Ectodermal cell (in vitro differentiated cells): ENCODE measurements around the gene HCRTR1.

Source experiments
- H3K27ac ChIP-seq: 2 replicates; pipeline ENCODE4 v1.7.0; 2013; ENCODE audit warnings: mild to moderate bottlenecking, low read depth, low read length; ENCODE audit not compliant: insufficient read depth, poor library complexity, severe bottlenecking
- H3K27me3 ChIP-seq: 2 replicates; pipeline ENCODE4 v1.7.0; 2013; ENCODE audit warnings: mild to moderate bottlenecking, low read length; ENCODE audit not compliant: insufficient read depth, control insufficient read depth, poor library complexity, severe bottlenecking
- H3K36me3 ChIP-seq: one replicate; pipeline ENCODE4 v1.7.0; 2013; ENCODE audit warnings: low read length; ENCODE audit not compliant: control insufficient read depth, insufficient read depth
- H3K4me1 ChIP-seq: one replicate; pipeline ENCODE4 v1.7.0; 2013; ENCODE audit warnings: low read length; ENCODE audit not compliant: control insufficient read depth, insufficient read depth
- H3K4me3 ChIP-seq: 2 replicates; pipeline ENCODE4 v1.7.0; 2013; ENCODE audit warnings: low read depth, low read length, control low read depth; ENCODE audit not compliant: insufficient read depth
- H3K9me3 ChIP-seq: 2 replicates; pipeline ENCODE4 v1.7.0; 2013; ENCODE audit warnings: mild to moderate bottlenecking, low read length, moderate library complexity; ENCODE audit not compliant: control insufficient read depth
- WGBS, 2 experiments: methylation state at CpG; one replicate each; pipeline ENCODE4 v1.1.7; 2013; ENCODE audit warnings: missing lambda C conversion rate in 2 of 2; 5-methylcytosine and 5-hydroxymethylcytosine counted together

HCRTR1 gene

GRCh38 chr1:31675756-31676155 lies 58.3 kb downstream of the HCRTR1 start:
- no peaks in the 10 kb centered on the region for H3K27me3 ChIP-seq
- no peak overlapping the region for H3K4me3 ChIP-seq
- WGBS, 2 experiments = 94 to 95% methylated on average over 14 of the region's 14 CpGs
- no peak overlapping the region for H3K27ac ChIP-seq
- H3K36me3 ChIP-seq = no peaks in the 10 kb centered on the region
- no peaks in the 10 kb centered on the region for H3K4me1 ChIP-seq
- H3K9me3 ChIP-seq = no peaks in the 10 kb centered on the region
